Measurements from ENCODE around the gene AWAT1.
A peak's percentile ranks its signal among the peaks of the same experiment; 100 is the strongest.
"Not testable (repeated sequence)": the region's sequence is repeated elsewhere in the genome, so short reads cannot be mapped to it uniquely, and the experiment has no call there.

The AWAT1 gene

DNA sequence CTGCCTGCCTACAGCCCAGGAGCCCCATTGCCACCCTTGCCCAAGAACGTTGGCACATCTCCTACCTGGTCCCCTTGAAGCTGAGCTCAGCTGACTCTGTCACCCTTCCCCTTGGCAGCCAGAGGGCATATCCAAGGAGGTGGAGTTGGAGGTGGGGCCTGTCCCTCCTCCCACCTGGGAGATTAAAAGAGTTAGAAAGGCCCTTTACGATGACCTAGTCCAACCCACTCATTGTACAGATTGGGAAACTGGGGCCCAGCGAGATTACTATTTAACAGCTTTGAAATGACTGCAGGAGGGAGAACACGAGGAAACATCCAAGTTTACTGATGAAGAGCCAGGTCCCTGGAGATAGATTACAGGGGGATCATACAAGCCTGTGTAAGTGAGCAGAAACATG is 25.6 kb downstream of the AWAT1 start, which contains the start of gene P2RY4:
Gene P2RY4, minus strand, starts transcription at position 101 of the 400 bp plus-strand sequence. CDS start 580 bp downstream, outside the sequence.
- DNase-seq (ENCODE audit: insufficient read length, low spot score): no peak
- no peak for FAIRE-seq

DNA sequence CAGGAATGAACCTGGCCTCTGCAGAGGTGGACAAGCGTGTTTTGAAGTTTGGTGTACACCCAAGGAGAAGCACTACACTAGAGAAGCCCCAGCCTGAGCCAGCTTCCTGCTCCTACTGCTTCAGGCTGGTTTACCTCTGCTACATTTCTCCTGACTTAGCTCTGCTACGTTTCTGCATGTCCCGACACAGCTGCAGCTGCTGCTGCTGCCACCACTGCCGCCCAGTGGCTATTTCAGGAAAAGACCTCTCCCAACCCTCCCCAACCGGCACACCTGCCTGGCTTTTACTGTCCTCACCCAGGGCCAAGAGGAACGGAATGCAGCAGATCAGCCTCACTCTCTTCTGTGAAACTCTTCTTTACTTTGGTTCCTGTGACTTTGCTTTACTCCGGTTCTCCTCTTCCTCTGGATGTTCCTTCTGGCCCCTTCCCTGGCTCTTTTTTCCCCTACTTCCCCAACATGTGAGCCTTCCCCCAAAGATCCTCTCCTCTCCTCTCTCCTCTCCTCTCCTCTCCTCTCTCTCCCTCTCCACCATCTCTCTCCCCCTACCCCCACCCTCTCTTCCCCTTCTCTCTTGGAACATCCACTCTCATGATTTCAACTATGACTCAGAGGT is 28.6 kb downstream of the AWAT1 start:
- peak; percentile 2 for DNase-seq (ENCODE audit: insufficient read length, low spot score)
- no peak for FAIRE-seq

DNA sequence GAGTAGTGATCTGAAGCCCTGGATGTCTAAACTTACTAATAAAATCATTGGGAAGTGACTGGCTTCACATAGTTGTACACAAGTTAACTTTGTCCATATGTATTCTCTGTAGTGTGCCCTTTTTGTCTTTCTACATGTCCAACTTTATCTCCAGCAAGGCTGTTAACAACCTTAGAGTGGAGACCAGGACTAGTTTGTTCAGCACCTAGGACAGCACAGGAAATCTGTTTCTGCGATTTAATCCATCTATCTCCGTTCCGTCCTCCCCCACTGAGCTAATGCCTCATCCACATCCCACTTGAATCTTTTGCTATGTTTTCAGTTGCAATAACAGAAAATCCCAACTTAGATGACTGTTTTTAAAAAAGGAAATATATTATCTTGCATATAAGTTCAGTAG is 30.3 kb downstream of the AWAT1 start:
- no peak for DNase-seq (ENCODE audit: insufficient read length, low spot score)
- no peak for FAIRE-seq

DNA sequence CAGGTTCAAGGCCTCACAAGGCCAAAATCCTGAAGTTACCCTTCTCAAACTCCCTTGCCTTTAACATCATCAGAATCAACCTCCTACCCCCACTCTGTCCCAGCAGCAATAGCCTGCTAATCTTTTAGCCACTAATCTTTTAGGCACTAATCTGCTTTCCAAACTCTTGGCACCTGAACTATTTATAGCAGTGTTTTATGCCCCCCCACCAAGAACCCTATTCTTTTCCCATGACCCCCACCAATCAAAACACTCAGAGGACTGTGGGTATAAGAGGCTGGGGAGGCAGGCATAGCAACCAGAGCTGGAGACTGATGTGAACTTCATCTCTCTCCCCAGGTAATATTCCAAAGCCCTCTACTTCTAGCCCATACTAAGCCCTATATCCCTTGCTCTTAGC is 33.6 kb downstream of the AWAT1 start, which contains the start of gene ARR3:
Gene ARR3, plus strand, starts transcription at position 301 of the 400 bp plus-strand sequence. CDS start 1,052 bp downstream, outside the sequence.
- DNase-seq (ENCODE audit: insufficient read length, low spot score) (no peak), FAIRE-seq (no peak)

DNA sequence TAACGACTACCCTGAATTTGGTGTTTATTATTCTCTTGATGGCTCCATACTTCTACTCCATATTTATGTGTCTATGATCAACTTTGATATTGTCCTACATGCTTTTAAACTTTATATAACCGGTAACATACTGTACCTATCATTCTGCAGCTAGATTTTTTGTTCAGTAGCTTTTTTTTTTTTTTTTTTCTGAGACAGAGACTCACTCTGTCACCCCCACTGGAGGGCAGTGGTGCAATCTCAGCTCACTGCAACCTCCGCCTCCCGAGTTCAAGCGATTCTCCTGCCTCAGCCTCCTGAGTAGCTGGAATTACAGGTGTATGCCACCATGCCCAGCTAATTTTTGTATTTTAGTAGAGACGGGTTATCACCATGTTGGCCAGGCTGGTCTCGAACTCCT is 39.6 kb downstream of the AWAT1 start:
- FAIRE-seq; DNase-seq (ENCODE audit: insufficient read length, low spot score): not testable (repeated sequence)

DNA sequence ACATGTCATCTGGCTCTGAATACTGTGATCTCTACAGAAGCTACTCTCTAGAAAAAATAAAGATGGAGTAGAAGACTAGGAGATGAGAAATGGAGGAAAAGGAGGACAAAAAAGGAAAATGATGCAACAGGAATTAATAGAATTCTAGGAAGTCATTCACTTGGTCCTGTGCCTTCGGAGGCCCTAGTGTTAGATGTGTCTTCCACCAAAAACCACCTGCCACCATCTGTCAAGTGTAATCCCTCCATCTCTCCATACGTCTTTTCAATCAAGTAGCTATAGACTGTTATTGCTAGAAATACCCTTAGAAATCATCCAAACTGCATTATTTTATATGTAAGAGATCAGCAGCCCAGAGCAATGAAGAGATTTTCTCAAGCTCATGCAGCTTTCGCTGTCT is 44.6 kb downstream of the AWAT1 start:
- DNase-seq (ENCODE audit: insufficient read length, low spot score) (no peak), FAIRE-seq (no peak)

DNA sequence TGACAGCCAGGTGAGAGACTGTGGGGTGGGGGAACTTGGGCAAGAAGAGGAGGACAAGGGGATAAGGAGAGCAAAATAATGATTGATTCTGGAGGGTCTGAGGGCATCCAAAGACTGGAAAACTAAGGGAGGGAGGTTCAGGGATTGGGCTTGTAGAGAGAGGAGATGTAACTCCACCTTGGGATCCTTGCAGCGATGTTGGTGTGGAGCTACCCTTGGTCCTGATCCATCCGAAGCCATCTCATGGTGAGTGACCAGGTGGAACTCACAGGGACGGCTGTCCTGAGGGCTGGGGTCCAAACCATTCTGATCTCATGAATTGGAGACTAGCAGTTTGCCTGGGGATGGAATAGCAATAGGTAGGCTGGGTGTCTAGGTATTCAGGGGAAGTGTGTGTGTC is 46.1 kb downstream of the AWAT1 start:
- FAIRE-seq (no peak), DNase-seq (ENCODE audit: insufficient read length, low spot score) (no peak)

DNA sequence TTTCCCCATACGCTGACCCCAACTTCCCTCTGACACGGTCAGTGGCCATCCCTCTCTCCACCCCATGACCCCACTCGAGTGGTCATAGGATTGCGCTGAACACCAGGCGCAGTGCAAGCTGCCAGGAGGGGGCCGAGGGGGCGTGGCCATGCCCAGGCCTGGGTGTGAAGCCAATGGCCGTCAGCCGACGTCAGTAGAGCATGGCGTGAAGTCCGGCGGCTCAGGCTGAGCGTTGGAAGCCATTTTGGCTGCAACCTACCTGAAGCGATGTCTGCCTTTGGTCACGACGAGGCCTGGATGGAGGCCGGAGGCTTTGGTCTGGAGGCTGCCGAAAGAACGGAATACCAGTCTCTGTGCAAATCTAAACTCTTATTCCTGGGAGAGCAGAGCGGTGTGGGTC is 47.5 kb downstream of the AWAT1 start, which contains the start of gene RAB41:
Gene RAB41, plus strand, starts transcription at position 222 of the 400 bp plus-strand sequence. Its CDS starts 46 bp downstream, at position 268.
- FAIRE-seq (no peak), DNase-seq (ENCODE audit: insufficient read length, low spot score) (no peak)

DNA sequence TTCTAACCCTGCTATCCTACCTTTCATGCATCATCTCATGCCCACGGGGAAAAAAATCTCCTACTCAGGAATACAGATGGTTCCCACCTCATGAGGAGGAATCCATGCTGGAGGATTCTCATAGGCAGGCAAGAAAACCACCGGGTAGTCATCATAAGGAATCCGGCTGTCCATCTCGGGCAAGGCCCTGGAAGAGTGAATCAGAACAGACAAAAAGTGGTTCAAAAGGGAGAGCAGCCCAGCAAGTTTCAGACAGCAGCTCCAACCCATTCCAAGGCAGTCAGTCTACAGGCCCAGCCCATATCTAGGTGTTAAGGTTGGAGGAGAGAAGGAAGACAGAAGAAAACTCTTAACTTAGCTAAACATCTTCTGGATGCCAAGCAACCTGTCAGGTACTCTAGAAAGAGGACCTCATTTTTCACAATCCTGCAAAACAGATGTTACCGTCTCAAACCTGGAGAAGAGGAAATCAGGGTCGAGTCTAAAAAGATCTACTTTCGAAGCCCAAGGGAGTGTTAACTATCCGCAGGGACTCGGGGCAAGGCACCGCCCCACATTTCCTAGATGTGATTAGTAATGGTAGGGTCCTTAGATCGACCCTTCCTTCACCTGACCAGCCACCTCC is 54.8 kb downstream of the AWAT1 start:
- peak; percentile 39 for FAIRE-seq

More for the DNA sequence above, 54.8 kb downstream of the AWAT1 start:
- DNase-seq (ENCODE audit: insufficient read length, low spot score): no peak

Data from GM19239 (cell line).